ENCODE results near the gene PTPN20.

The PTPN20 gene

DNA sequence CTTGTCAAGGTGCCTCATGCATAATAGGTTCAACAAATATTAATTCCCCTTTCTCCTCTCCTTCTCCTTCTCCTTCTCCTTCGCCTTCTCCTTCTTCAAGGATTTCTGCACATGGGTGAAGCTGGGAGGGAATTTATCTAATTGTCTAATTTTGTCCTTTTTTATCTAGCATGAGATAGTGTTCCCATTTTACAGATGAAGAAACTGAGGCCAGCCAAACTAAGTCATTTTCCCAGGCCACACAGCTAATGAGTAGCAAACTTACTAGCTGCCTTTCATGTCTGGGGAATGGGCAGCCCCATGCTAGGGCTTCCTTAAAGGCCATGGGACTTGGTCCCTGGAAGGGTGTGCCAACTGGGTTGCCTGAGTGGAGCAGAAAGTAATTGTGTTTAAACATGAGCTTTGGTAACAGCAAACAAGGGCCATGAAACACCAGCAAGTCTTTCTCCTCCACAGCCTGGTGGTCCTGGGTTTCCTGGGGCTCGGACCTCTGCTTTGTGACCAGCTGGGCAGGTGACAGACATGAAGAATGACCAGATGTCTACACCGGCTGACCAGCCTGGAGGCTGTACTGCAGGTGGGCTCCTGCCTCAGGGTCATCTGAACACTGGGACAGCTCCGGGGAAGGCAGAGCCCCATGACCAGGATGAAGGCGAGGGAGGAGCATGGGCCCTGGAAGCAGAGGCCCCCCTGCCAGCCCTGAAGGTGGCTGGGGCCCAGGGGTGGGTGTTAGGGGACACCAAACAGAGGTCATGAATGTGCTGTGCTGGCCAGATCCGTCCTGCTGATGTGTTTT, 138.0 kb downstream of the PTPN20 start:
- DNase-seq (ENCODE audit: low read depth): no peak

GRCh38 chr10:47049906-47050305, 138.7 kb downstream of the PTPN20 start:
- no peak for DNase-seq (ENCODE audit: low read depth)

GRCh38 chr10:47050618-47051455, 139.6 kb downstream of the PTPN20 start:
- no peak for DNase-seq (ENCODE audit: low read depth)

- no peak for DNase-seq (ENCODE audit: low read depth)
Observed at GRCh38 chr10:47051741-47052238, 140.6 kb downstream of the PTPN20 start.
